ENCODE measurements around the gene IL17D.

IL17D gene

DNA sequence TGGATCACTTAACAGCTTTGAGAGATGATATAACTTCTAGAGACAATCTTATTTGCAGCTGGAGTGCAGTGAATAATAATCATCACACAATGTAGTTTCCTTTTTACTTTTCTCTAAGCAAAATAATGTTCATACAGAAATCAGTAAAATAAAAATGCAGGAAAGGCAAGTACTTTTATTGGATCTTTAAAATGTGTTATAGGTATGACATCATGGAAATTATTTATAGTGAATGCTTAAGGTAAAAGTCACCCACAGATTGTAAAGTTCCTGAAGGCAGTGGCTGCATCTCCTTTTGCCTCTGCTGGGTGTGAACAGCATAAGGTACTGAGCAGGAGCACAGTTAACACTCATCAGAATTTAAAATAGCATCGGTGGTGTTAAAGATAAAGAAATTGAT, 17.3 kb upstream of the IL17D start:
- H3K4me3 ChIP-seq (ENCODE audit: low read depth, low read length): no peak overlapping the region
- no peak for DNase-seq (ENCODE audit: low read depth, low spot score)
- TF ChIP-seq, protein P1, sequence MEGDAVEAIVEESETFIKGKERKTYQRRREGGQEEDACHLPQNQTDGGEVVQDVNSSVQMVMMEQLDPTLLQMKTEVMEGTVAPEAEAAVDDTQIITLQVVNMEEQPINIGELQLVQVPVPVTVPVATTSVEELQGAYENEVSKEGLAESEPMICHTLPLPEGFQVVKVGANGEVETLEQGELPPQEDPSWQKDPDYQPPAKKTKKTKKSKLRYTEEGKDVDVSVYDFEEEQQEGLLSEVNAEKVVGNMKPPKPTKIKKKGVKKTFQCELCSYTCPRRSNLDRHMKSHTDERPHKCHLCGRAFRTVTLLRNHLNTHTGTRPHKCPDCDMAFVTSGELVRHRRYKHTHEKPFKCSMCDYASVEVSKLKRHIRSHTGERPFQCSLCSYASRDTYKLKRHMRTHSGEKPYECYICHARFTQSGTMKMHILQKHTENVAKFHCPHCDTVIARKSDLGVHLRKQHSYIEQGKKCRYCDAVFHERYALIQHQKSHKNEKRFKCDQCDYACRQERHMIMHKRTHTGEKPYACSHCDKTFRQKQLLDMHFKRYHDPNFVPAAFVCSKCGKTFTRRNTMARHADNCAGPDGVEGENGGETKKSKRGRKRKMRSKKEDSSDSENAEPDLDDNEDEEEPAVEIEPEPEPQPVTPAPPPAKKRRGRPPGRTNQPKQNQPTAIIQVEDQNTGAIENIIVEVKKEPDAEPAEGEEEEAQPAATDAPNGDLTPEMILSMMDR (IDR thresholded peaks at IDR 0.05; ENCODE audit: low read depth, low read length): no peak
- in situ Hi-C loops (cut with HindIII; ENCODE audit: low sequenced_read_pairs): no loop called here

DNA sequence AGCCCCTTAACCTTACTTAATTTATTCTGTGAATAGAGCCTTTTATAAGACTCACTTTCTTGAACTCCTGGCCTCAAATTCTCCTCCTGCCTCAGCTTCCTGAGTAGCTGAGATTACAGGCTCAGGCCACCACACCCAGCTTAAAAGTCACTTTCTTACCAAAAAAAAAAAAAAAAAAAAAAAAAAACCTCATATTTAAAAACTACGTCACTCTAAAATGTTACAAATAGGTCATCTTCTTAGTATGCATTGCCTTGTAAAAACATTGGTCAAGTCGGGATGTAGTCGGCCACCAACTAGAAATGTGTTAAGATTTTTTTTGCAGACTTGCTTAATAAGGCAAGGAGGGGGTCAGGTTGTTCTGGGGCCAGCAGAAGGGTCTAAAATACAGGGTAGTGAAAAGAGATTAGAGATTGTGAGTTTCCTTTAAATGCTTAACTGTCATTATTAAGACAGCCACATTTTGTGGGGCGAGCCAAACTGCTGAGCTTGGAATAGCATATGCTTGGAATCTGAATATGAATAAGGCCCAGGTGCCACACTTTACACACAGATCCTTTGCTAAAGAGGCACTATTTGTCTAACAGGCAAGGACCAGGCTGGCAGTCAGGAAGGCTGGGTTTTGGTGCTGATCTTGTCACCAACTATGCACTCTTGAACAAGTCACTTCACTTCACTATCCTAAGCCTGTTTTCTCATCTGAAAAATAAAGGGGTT, 16.5 kb upstream of the IL17D start:
- DNase-seq (ENCODE audit: low read depth, low spot score): no peak
- H3K4me3 ChIP-seq (ENCODE audit: low read depth, low read length): no peak overlapping the region
- in situ Hi-C loops (cut with HindIII; ENCODE audit: low sequenced_read_pairs): no loop called here
- TF ChIP-seq, protein P1 (IDR thresholded peaks at IDR 0.05; ENCODE audit: low read depth, low read length): no peak

DNA sequence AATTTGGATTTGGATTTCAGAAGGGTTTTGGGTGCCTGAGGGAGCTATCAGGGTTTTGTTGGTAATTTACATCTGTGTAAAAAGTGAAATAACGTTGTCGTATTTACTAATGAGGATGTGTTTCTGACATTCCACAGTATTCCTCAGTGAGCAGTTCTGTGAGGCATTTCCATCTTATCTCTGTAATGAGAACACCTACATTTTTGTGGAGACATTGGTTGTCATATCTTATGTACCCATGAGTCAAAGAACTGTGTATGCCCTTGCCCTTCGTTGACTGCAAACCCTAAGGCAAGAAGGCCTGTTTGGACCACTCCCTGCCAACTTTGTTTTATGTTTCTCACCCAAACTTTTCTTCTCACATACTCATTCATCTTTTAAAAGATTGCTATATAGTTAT, 14.2 kb upstream of the IL17D start:
- no peak for DNase-seq (ENCODE audit: low read depth, low spot score)
- TF ChIP-seq, protein P1 (IDR thresholded peaks at IDR 0.05; ENCODE audit: low read depth, low read length): no peak
- in situ Hi-C loops (cut with HindIII; ENCODE audit: low sequenced_read_pairs): no loop called here
- H3K4me3 ChIP-seq (ENCODE audit: low read depth, low read length): no peak overlapping the region

DNA sequence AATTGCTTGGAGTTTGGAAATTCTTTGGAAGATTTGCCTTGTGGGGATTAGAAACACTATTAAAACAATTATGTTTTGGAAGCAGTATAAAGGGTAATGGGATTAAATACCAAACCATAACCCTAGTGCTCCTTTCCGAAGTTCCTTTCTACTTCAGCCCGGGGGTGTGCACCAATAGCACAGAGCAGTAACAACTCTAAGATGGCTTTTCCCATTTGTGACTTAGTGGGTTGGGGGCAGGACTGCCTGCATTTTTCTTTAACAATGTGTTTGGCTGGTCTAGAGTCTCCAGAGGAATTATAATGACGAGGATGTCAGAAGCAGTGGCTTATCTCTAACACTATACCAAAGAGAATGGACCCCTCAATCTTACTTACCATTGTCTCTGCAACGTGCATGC, 11.9 kb upstream of the IL17D start:
- no peak for DNase-seq (ENCODE audit: low read depth, low spot score)
- in situ Hi-C loops (cut with HindIII; ENCODE audit: low sequenced_read_pairs): no loop called here
- no peak overlapping the region for H3K4me3 ChIP-seq (ENCODE audit: low read depth, low read length)
- TF ChIP-seq, protein P1 (IDR thresholded peaks at IDR 0.05; ENCODE audit: low read depth, low read length): no peak

DNA sequence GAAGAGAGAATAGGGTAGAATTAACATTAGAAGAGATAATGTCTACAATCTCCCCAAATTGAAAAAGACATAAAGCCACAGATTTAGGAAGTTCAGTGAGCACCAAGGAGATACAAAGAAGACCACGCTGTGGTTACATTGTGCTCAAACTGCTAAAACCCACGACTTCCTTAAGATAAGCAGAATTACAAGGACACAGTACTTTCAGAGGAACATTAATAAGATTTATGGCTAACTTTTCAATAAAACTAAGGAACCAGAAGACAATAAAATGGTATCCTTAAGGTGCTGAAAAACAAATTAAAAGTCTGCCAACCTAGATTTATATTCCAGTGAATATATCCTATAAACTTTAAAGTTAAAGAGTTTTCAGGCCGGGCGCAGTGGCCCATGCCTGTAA, 7.4 kb upstream of the IL17D start:
- TF ChIP-seq, protein P1 (IDR thresholded peaks at IDR 0.05; ENCODE audit: low read depth, low read length): no peak
- in situ Hi-C loops (cut with HindIII; ENCODE audit: low sequenced_read_pairs): no loop called here
- H3K4me3 ChIP-seq (ENCODE audit: low read depth, low read length): no peak overlapping the region
- DNase-seq (ENCODE audit: low read depth, low spot score): no peak

DNA sequence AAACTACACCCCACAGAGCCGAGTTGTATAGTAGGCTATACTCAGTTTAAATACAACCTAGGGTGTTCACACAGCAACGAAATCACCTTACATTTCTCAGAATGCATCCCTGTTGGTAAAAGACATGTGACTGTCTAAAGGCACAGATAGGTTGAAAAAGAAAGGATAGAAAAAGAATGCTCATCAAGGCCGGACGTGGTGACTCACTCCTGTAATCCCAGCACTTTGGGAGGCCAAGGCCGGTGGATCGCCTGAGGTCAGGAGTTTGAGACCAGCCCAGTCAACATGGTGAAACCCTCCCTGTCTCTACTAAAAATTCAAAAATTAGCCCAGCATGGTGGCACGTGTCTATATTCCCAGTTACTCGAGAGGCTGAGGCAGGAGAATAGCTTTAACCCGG, 3.8 kb upstream of the IL17D start:
- no peak for DNase-seq (ENCODE audit: low read depth, low spot score)
- TF ChIP-seq, protein P1 (IDR thresholded peaks at IDR 0.05; ENCODE audit: low read depth, low read length): no peak
- H3K4me3 ChIP-seq (ENCODE audit: low read depth, low read length): no peak overlapping the region
- in situ Hi-C loops (cut with HindIII; ENCODE audit: low sequenced_read_pairs): no loop called here
